Measurements from ENCODE around the gene ITGB2. TPM values are rescaled to one million over a fixed set of nuclear protein-coding genes. Genes with fewer than 3 reads are reported as not detected.

ITGB2 gene
- total and polyA plus RNA-seq, 2 donors (not counting 1 experiment from before 2014, with no cell fraction given) = 0.05 TPM; not detected in 1

- no peak for DNase-seq (ENCODE audit: low read depth in 2 of 2)
- Histone ChIP-seq H3K9ac (ENCODE audit: insufficient read depth, low read length) (no peak overlapping the region), H3K4me2 (ENCODE audit: extremely low read depth, insufficient read depth, low read length) (no peak overlapping the region), H3K36me3 (ENCODE audit: control insufficient read depth, insufficient read depth, low read length) (no peaks in the 10 kb centered on the region), H3K9me3 (ENCODE audit: control insufficient read depth, insufficient read depth, low read depth, low read length) (peaks cover 3% of the 10 kb centered on the region), H3K27ac (ENCODE audit: insufficient read depth, low read length) (no peak overlapping the region), H3K4me3 (replicated peaks in 1 of 4; ENCODE audit: control extremely low read depth in 1 of 4, insufficient read depth in 1 of 4, low read depth in 3 of 4, low read length in 4 of 4) (no peak overlapping the region), H2AFZ (ENCODE audit: low read length) (no peak overlapping the region), H3K79me2 (ENCODE audit: control insufficient read depth, insufficient read depth, low read length) (no peaks in the 10 kb centered on the region), H3K27me3 (ENCODE audit: control insufficient read depth, insufficient read depth, low read length) (peaks cover 2% of the 10 kb centered on the region), H3K4me1 (ENCODE audit: control insufficient read depth, extremely low read depth, insufficient read depth, low read length) (no peaks in the 10 kb centered on the region), H4K20me1 (ENCODE audit: control insufficient read depth, extremely low read depth, insufficient read depth, low read length) (no peaks in the 10 kb centered on the region)
- TF ChIP-seq EZH2 (IDR thresholded peaks at IDR 0.05; ENCODE audit: low read length, missing control alignments) = no peak
- no peak for TF ChIP-seq CTCF (conservative IDR thresholded peaks at IDR 0.05 in 1 of 2, IDR thresholded peaks at IDR 0.05 in 1 of 2; ENCODE audit: low read depth in 1 of 2, low read length in 2 of 2)
Observed at GRCh38 chr21:44899768-44900558, 20.7 kb downstream of the ITGB2 start.

GRCh38 chr21:44898851-44899767, 21.6 kb downstream of the ITGB2 start:
- Histone ChIP-seq H3K27me3 (ENCODE audit: control insufficient read depth, insufficient read depth, low read length) (peaks cover 2% of the 10 kb centered on the region), H3K79me2 (ENCODE audit: control insufficient read depth, insufficient read depth, low read length) (no peaks in the 10 kb centered on the region), H3K4me2 (ENCODE audit: extremely low read depth, insufficient read depth, low read length) (no peak overlapping the region), H3K27ac (ENCODE audit: insufficient read depth, low read length) (no peak overlapping the region), H3K9ac (ENCODE audit: insufficient read depth, low read length) (no peak overlapping the region), H3K4me1 (ENCODE audit: control insufficient read depth, extremely low read depth, insufficient read depth, low read length) (no peaks in the 10 kb centered on the region), H3K36me3 (ENCODE audit: control insufficient read depth, insufficient read depth, low read length) (no peaks in the 10 kb centered on the region), H3K4me3 (replicated peaks in 1 of 4; ENCODE audit: control extremely low read depth in 1 of 4, insufficient read depth in 1 of 4, low read depth in 3 of 4, low read length in 4 of 4) (no peak overlapping the region), H2AFZ (ENCODE audit: low read length) (no peak overlapping the region), H4K20me1 (ENCODE audit: control insufficient read depth, extremely low read depth, insufficient read depth, low read length) (no peaks in the 10 kb centered on the region), H3K9me3 (ENCODE audit: control insufficient read depth, insufficient read depth, low read depth, low read length) (peaks cover 3% of the 10 kb centered on the region)
- TF ChIP-seq EZH2 (IDR thresholded peaks at IDR 0.05; ENCODE audit: low read length, missing control alignments) (no peak), CTCF (conservative IDR thresholded peaks at IDR 0.05 in 1 of 2, IDR thresholded peaks at IDR 0.05 in 1 of 2; ENCODE audit: low read depth in 1 of 2, low read length in 2 of 2) (no peak)
- DNase-seq (ENCODE audit: low read depth in 2 of 2) = no peak

- Histone ChIP-seq H3K4me1 (ENCODE audit: control insufficient read depth, extremely low read depth, insufficient read depth, low read length) (no peaks in the 10 kb centered on the region), H2AFZ (ENCODE audit: low read length) (no peak overlapping the region), H3K36me3 (ENCODE audit: control insufficient read depth, insufficient read depth, low read length) (no peaks in the 10 kb centered on the region), H4K20me1 (ENCODE audit: control insufficient read depth, extremely low read depth, insufficient read depth, low read length) (no peaks in the 10 kb centered on the region), H3K27me3 (ENCODE audit: control insufficient read depth, insufficient read depth, low read length) (peaks cover 12% of the 10 kb centered on the region), H3K4me3 (replicated peaks in 1 of 4; ENCODE audit: control extremely low read depth in 1 of 4, insufficient read depth in 1 of 4, low read depth in 3 of 4, low read length in 4 of 4) (no peak overlapping the region), H3K9me3 (ENCODE audit: control insufficient read depth, insufficient read depth, low read depth, low read length) (peaks cover 3% of the 10 kb centered on the region), H3K9ac (ENCODE audit: insufficient read depth, low read length) (no peak overlapping the region), H3K27ac (ENCODE audit: insufficient read depth, low read length) (no peak overlapping the region), H3K4me2 (ENCODE audit: extremely low read depth, insufficient read depth, low read length) (no peak overlapping the region), H3K79me2 (ENCODE audit: control insufficient read depth, insufficient read depth, low read length) (no peaks in the 10 kb centered on the region)
- DNase-seq (ENCODE audit: low read depth in 2 of 2) = no peak
- no peak for TF ChIP-seq CTCF (conservative IDR thresholded peaks at IDR 0.05 in 1 of 2, IDR thresholded peaks at IDR 0.05 in 1 of 2; ENCODE audit: low read depth in 1 of 2, low read length in 2 of 2)
- TF ChIP-seq EZH2 (IDR thresholded peaks at IDR 0.05; ENCODE audit: low read length, missing control alignments) = no peak
Observed at GRCh38 chr21:44898011-44898488, 22.6 kb downstream of the ITGB2 start.

Measured in fibroblast of lung (primary cell).